IMR-90 (cell line): ENCODE measurements around the gene MFAP4. TPM values are rescaled to one million over a fixed set of nuclear protein-coding genes. Genes with fewer than 3 reads are reported as not detected.

Experiments
- ATAC-seq: fragments of 200-7000 bp; cut with Tn5 transposase; 2 replicates; pipeline ENCODE4 v1.9.1; 2020; ENCODE audit warnings: low read depth, mild to moderate bottlenecking, moderate library complexity
- BruUV-seq: library from RNA; stranded (reverse); fragments of 400-500 nt; replicated peaks from 2 replicates; lab custom pipeline; 2021; lab: Mats Ljungman, UMichigan
- CTCF ChIA-PET: fragments of 300-600 bp; formaldehyde crosslinking; extraction: SDS; loops from one replicate; lab custom pipeline; 2021; ENCODE audit warnings: antibody characterized with exemption; lab: Yijun Ruan, JAX
- POLR2A ChIA-PET: fragments of 300-600 bp; sonication (Branson Sonifier 250); formaldehyde crosslinking; loops from one replicate; lab custom pipeline; 2022; ENCODE audit warnings: antibody characterized with exemption; ENCODE audit not compliant: unreplicated experiment; lab: Charles Lee
- DNase-seq: peaks from one replicate; pipeline ENCODE4 v3.0.0; 2013
- H2AFZ ChIP-seq: replicated peaks from 2 replicates; pipeline ENCODE3; 2013; ENCODE audit warnings: low read length, mild to moderate bottlenecking; ENCODE audit not compliant: poor library complexity
- H2AK5ac ChIP-seq: 2 replicates; pipeline ENCODE4 v1.6.1; 2013; ENCODE audit warnings: low read depth, low read length, inconsistent platforms
- H2AK9ac ChIP-seq: replicated peaks from 2 replicates; pipeline ENCODE3; 2013; ENCODE audit warnings: mild to moderate bottlenecking, low read depth, low read length, moderate library complexity; ENCODE audit not compliant: poor library complexity
- H2BK120ac ChIP-seq: 2 replicates; pipeline ENCODE4 v1.6.1; 2013; ENCODE audit warnings: low read depth, low read length, inconsistent platforms
- H2BK15ac ChIP-seq: 3 replicates; pipeline ENCODE4 v1.6.1; 2013; ENCODE audit warnings: low read depth, low read length, inconsistent platforms
- H2BK20ac ChIP-seq: 2 replicates; pipeline ENCODE4 v1.6.1; 2013; ENCODE audit warnings: low read depth, mild to moderate bottlenecking, inconsistent platforms, low read length, moderate library complexity
- H2BK5ac ChIP-seq: 2 replicates; pipeline ENCODE4 v1.6.1; 2013; ENCODE audit warnings: mild to moderate bottlenecking, low read depth, low read length, inconsistent platforms; ENCODE audit not compliant: poor library complexity, severe bottlenecking
- H3K14ac ChIP-seq: replicated peaks from 2 replicates; pipeline ENCODE4 v1.6.1; 2013; ENCODE audit warnings: low read depth, low read length, inconsistent platforms
- H3K18ac ChIP-seq: 2 replicates; pipeline ENCODE4 v1.6.1; 2013; ENCODE audit warnings: low read depth, low read length, control low read depth
- H3K23ac ChIP-seq: 2 replicates; pipeline ENCODE4 v1.6.1; 2013; ENCODE audit warnings: low read depth, low read length, inconsistent platforms
- H3K27ac ChIP-seq: 2 replicates; pipeline ENCODE4 v1.5.1; 2013; ENCODE audit warnings: mild to moderate bottlenecking, control low read depth, low read length; ENCODE audit not compliant: insufficient read depth
- H3K27me3 ChIP-seq: 2 replicates; pipeline ENCODE4 v1.6.1; 2013; ENCODE audit warnings: low read length; ENCODE audit not compliant: control insufficient read depth, insufficient read depth
- H3K36me3 ChIP-seq: 2 replicates; pipeline ENCODE4 v1.6.1; 2013; ENCODE audit warnings: low read length, mixed read lengths; ENCODE audit not compliant: control insufficient read depth, insufficient read depth
- H3K4ac ChIP-seq: 2 replicates; pipeline ENCODE4 v1.6.1; 2013; ENCODE audit warnings: low read depth, low read length, inconsistent platforms
- H3K4me1 ChIP-seq: 2 replicates; pipeline ENCODE4 v1.6.1; 2013; ENCODE audit warnings: low read length, mixed read lengths; ENCODE audit not compliant: control insufficient read depth, insufficient read depth
- H3K4me2 ChIP-seq: 2 replicates; pipeline ENCODE4 v1.6.1; 2013; ENCODE audit warnings: low read depth, mild to moderate bottlenecking, control low read depth, low read length, moderate library complexity
- H3K4me3 ChIP-seq: 2 replicates; pipeline ENCODE4 v1.5.1; 2013; ENCODE audit warnings: low read depth, mild to moderate bottlenecking, control low read depth, low read length, moderate library complexity; ENCODE audit not compliant: insufficient read depth
- H3K56ac ChIP-seq: 2 replicates; pipeline ENCODE4 v1.6.1; 2013; ENCODE audit warnings: low read length, inconsistent platforms; ENCODE audit not compliant: insufficient read depth; ENCODE audit errors: extremely low read depth
- H3K79me1 ChIP-seq, 2 experiments: 2 replicates each; pipeline ENCODE4 v1.6.1; 2013; ENCODE audit warnings: low read length in 2 of 2, inconsistent platforms in 1 of 2, low read depth in 1 of 2
- H3K9ac ChIP-seq: 2 replicates; pipeline ENCODE4 v1.6.1; 2013; ENCODE audit warnings: low read depth, low read length, control low read depth
- H3K9me1 ChIP-seq: 2 replicates; pipeline ENCODE4 v1.6.1; 2013; ENCODE audit warnings: low read length, inconsistent platforms; ENCODE audit not compliant: insufficient read depth
- H3K9me3 ChIP-seq: 2 replicates; pipeline ENCODE4 v1.6.1; 2013; ENCODE audit warnings: low read length; ENCODE audit not compliant: control insufficient read depth, insufficient read depth
- H4K20me1 ChIP-seq: 2 replicates; pipeline ENCODE4 v1.6.1; 2013; ENCODE audit warnings: low read length, inconsistent platforms; ENCODE audit not compliant: insufficient read depth
- H4K5ac ChIP-seq: 2 replicates; pipeline ENCODE4 v1.6.1; 2013; ENCODE audit warnings: mild to moderate bottlenecking, low read depth, low read length, control low read depth
- H4K8ac ChIP-seq, 2 experiments: 2 replicates each; pipeline ENCODE4 v1.6.1; 2013; ENCODE audit warnings: low read depth in 2 of 2, low read length in 2 of 2, control low read depth in 1 of 2, inconsistent platforms in 1 of 2
- H4K91ac ChIP-seq: 2 replicates; pipeline ENCODE4 v1.6.1; 2013; ENCODE audit warnings: low read depth, low read length, inconsistent platforms; ENCODE audit not compliant: insufficient read depth
- BHLHE40 ChIP-seq: fragments of 150-350 bp; IDR thresholded peaks from 2 replicates; pipeline ENCODE4 v1.6.1; 2016; ENCODE audit warnings: mild to moderate bottlenecking, low read depth, low read length
- NFE2L2 ChIP-seq: fragments of 150-350 bp; IDR thresholded peaks from 2 replicates; pipeline ENCODE4 v1.6.1; 2016; ENCODE audit warnings: low read depth, mild to moderate bottlenecking, low read length
- WGBS, 2 experiments: methylation state at CpG; one replicate each; pipeline versions ENCODE4 v1.1.5 to v1.1.7; 2013; ENCODE audit warnings: missing lambda C conversion rate in 2 of 2; ENCODE audit not compliant: insufficient read length in 1 of 2; ENCODE audit errors: extremely low coverage in 2 of 2; 5-methylcytosine and 5-hydroxymethylcytosine counted together
- dilution Hi-C: fragments of 300-500 bp; cut with HindIII; formaldehyde crosslinking; loops from one replicate; pipeline ENCODE4 v1.14.3; 2018; ENCODE audit warnings: low sequenced_read_pairs; ENCODE audit not compliant: unreplicated experiment
- in situ Hi-C: fragments of 300-500 bp; cut with MboI; formaldehyde crosslinking; loops from 3 replicates; pipeline ENCODE4 v1.14.3; 2019; ENCODE audit warnings: low sequenced_read_pairs, inconsistent platforms, mixed read lengths
- intact Hi-C: fragments of 100-400 bp; cut with micrococcal nuclease; formaldehyde crosslinking; loops from 2 replicates; pipeline ENCODE4 v1.10.0; 2022
- polyA plus RNA-seq, 3 experiments: library from polyadenylated mRNA; depleted of rRNA; stranded (reverse); fragments of >200 nt; gene quantifications; 2 replicates each; pipeline ENCODE4 v1.2.3, GENCODE V29; 2012; ENCODE audit warnings: low replicate concordance in 1 of 3
- total RNA-seq: library from RNA; depleted of rRNA; stranded (reverse); fragments of >200 nt; gene quantifications from 2 replicates; pipeline ENCODE4 v1.2.3, GENCODE V29; 2012

The MFAP4 gene
- total and polyA plus RNA-seq, 2 of the 4 experiments (the other 2 are of a cell fraction) = 7.0 to 71.6 TPM

DNA sequence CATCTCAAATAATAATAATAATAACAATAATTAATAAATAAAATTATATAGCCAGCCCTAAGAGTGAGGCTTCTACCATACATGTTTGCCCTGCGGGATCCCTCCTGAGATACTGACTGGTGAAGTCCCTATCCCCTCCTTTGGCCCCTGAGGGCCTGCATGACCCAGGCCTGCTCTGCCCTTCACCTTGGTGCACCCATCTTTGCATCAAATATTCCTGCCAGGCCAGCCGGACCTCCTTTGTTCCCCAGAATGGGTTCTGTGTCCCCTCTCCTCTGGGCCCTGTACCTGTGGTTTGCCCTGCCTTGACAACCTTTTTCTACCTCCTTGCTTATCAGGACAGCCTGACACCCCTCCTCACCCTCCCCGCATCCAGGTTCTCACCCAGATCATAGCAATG, 22.1 kb upstream of the MFAP4 start:
- DNase-seq = no peak
- Histone ChIP-seq H3K23ac (no peak overlapping the region), H2BK120ac (peak overlapping the region; percentile 50; the same call in 1 of the 2 replicates), H3K4me2 (no peak overlapping the region), H3K36me3 (no peaks in the 10 kb centered on the region), H4K91ac (peak overlapping the region; percentile 46; the same call in 1 of the 2 replicates), H3K4me3 (no peak overlapping the region), H3K79me1 (no peaks in the 10 kb centered on the region), H2AFZ (no peak overlapping the region), H3K14ac (no peak overlapping the region), H4K20me1 (no peaks in the 10 kb centered on the region), H2BK5ac (no peak overlapping the region), H2BK15ac (no peak overlapping the region), H3K9ac (no peak overlapping the region), H3K56ac (no peak overlapping the region), H3K9me3 (no peaks in the 10 kb centered on the region), H4K8ac (peak overlapping the region in 1 of 2 experiments; percentile 61; a peak in 2 of 4 replicates), H2AK9ac (peak overlapping the region; percentile 33), H4K5ac (no peak overlapping the region), H2BK20ac (peak overlapping the region; percentile 78; the same call in 1 of the 2 replicates), H3K27me3 (no peaks in the 10 kb centered on the region), H3K27ac (no peak overlapping the region), H3K18ac (no peak overlapping the region), H3K9me1 (peaks cover 11% of the 10 kb centered on the region), H2AK5ac (0 out of 2 replicates have a peak overlapping the region, but pooled peaks have one; percentile 0), H3K4ac (0 out of 2 replicates have a peak overlapping the region, but pooled peaks have one; percentile 1), H3K4me1 (peaks cover 11% of the 10 kb centered on the region; the same call in 1 of the 2 replicates)
- ATAC-seq = no peak
- no TSS peak for BruUV-seq
- in situ Hi-C loops (no loop called here), dilution Hi-C loops (no loop called here), intact Hi-C loops (no loop called here)
- ChIA-PET CTCF (interaction anchor here (0.7 to 2.5 kb wide), 2 partner anchors 9 to 46 kb away, joined by 3 to 12 read pairs; partner anchors contain the start of gene B9D1), POLR2A (interaction anchor here (0.5 kb wide), 1 partner anchor 44 kb away, joined by 3 read pairs; no protein-coding TSS in a partner anchor)
- no peak for TF ChIP-seq BHLHE40
- TF ChIP-seq NFE2L2 = no peak
- 100% methylated on average over 1 of the region's 3 CpGs; no CpG with 5 or more reads in 1 of the 2 experiments for WGBS, 2 experiments
